ENCODE results near the gene DTNA.

DNA sequence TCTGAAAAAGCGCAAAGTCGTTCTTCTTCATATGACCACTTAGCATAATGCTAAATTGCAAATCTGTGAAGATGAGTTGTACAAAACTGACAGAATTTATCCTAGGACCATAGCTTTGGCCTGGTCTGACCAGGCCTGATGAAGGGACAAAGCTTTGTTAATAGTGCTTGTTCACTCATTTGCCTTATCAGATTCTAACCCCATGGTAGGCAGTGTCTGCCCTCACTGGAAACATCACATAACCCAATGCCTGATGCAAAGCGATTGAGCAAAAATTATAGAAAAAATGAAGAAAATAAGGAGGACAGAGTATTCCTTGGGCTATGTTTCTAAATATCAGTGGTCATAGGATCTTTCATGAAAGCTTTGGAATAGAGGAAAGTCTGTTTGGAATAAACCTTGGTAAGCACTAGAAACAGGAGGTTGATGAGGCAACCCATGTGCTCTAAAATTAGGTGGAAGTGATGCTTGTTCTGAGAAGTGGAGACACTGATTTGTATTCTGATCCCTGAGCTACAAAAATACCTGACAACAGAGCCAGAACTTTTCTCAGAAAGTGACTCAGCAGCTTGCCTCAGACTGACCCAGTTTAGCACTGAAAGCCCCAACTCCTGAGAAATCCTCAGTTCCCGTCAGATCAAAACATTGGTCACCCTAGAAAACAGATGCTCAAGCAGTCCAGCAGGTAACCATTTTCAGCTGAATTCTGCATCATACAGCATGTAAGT is 199.7 kb downstream of the DTNA start:
- TF ChIP-seq CTCF (IDR thresholded peaks at IDR 0.05; ENCODE audit: low read length) (no peak), EZH2phosphoT487 (IDR thresholded peaks at IDR 0.05; ENCODE audit: low read length) (no peak), EZH2 (optimal IDR thresholded peaks at IDR 0.05; ENCODE audit: low read depth, low read length) (no peak)

All from MM.1S (cell line).